GM12864 (cell line): Measurements from ENCODE around the gene PDE6B.
"Not testable (repeated sequence)": the region's sequence is repeated elsewhere in the genome, so short reads cannot be mapped to it uniquely, and the experiment has no call there.

Source experiments
- DNase-seq: peaks from one replicate; pipeline ENCODE4 v3.0.0-alpha.2; 2011; ENCODE audit warnings: low read depth
- H3K4me3 ChIP-seq: 2 replicates; pipeline ENCODE4 v1.5.1; 2011; ENCODE audit warnings: mild to moderate bottlenecking, low read depth, low read length, control low read depth
- TF ChIP-seq, protein P1 (sequence below): IDR thresholded peaks from 2 replicates; pipeline ENCODE4 v1.5.1; 2011; ENCODE audit warnings: low read depth, mild to moderate bottlenecking, moderate library complexity, low read length, control low read depth, inconsistent platforms; ENCODE audit errors: missing control alignments

PDE6B gene

DNA sequence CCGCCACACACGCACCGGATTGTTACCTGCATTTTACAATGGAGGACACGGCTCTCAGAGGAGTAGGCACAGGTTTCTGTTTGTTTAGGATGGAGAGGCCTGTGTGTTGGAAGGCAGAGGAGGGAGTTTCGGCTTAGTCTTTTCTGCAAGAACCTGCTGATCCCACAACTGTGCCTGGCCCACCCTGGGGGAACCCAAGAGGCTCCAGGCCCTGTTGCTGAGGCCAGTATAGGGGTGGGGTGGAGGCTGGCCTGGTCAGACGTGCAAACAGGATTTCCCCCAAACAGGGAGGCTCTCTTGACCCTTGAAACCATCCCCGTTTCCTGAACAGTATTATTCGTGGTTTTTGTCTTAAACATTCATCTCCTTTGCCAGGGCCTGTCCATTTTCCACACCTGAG is 64.3 kb downstream of the PDE6B start:
- no peak for DNase-seq
- no peak overlapping the region for H3K4me3 ChIP-seq
- TF ChIP-seq, protein P1, sequence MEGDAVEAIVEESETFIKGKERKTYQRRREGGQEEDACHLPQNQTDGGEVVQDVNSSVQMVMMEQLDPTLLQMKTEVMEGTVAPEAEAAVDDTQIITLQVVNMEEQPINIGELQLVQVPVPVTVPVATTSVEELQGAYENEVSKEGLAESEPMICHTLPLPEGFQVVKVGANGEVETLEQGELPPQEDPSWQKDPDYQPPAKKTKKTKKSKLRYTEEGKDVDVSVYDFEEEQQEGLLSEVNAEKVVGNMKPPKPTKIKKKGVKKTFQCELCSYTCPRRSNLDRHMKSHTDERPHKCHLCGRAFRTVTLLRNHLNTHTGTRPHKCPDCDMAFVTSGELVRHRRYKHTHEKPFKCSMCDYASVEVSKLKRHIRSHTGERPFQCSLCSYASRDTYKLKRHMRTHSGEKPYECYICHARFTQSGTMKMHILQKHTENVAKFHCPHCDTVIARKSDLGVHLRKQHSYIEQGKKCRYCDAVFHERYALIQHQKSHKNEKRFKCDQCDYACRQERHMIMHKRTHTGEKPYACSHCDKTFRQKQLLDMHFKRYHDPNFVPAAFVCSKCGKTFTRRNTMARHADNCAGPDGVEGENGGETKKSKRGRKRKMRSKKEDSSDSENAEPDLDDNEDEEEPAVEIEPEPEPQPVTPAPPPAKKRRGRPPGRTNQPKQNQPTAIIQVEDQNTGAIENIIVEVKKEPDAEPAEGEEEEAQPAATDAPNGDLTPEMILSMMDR, result no peak

DNA sequence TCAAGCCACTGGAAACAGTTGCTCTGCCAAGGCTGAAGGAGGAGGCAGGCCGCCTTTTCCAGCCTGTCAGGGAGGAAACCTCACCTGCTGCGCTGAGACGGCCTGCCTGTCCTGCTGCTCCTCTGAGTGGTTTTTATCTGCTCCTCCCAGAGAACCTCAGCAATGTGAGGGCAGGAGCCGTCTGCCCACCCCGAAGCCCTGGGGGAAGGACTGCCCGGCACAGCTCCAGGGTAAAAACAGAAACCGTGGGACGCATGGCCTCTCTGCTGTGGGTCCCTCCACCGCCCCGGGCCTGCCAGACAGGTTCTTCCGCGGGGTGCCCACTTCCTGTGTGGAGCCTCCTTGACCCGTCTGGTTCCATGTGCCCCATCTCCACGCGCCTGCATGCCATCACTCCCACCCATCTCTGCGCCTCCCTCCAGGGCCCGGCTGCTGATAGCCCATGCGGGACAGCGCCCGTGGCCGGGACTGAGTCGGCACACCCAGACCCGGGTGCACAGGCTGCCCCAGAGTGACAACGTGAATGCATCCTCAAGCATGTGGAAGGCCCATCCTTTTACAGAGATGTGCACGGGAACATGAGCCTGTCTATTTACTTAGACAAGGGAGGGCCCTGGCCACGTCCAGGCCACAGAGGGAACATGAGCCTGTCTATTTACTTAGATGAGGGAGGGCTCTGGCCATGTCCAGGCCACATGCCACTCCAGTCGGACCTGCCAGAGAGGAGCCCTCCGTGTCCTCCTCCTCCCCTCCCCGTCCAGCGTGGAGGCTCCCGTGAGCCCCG is 67.6 kb downstream of the PDE6B start:
- TF ChIP-seq, protein P1, result no peak
- no peak overlapping the region for H3K4me3 ChIP-seq
- DNase-seq, result no peak

DNA sequence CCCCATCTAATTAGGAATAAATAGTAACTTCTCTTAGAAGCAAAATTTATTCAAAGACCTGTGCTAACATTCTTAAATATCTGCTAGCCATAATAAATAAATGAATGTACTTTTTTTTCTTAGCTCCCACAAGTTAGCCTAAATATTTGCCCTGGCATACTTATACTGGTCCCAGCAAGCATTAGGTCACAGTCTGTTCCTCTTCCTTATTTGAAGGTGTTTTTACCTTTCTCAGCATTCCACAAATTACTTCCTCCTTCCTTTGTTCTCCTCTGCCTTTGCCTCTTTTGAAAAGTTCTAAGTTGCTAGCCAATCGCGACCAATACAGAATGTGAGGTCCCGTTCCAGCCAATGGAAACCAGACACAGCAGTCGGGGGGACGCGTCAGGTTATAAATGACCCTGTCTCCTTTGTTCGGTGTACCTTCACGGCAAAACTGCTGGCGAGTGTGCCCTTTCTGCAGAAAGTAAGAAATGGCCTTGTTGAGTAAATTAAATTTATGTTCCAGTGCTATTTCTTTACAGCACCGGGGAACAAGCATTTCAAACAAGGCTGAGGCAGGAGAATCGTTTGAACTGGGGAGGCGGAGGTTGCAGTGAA is 69.1 kb downstream of the PDE6B start:
- DNase-seq, H3K4me3 ChIP-seq: not testable (repeated sequence)

DNA sequence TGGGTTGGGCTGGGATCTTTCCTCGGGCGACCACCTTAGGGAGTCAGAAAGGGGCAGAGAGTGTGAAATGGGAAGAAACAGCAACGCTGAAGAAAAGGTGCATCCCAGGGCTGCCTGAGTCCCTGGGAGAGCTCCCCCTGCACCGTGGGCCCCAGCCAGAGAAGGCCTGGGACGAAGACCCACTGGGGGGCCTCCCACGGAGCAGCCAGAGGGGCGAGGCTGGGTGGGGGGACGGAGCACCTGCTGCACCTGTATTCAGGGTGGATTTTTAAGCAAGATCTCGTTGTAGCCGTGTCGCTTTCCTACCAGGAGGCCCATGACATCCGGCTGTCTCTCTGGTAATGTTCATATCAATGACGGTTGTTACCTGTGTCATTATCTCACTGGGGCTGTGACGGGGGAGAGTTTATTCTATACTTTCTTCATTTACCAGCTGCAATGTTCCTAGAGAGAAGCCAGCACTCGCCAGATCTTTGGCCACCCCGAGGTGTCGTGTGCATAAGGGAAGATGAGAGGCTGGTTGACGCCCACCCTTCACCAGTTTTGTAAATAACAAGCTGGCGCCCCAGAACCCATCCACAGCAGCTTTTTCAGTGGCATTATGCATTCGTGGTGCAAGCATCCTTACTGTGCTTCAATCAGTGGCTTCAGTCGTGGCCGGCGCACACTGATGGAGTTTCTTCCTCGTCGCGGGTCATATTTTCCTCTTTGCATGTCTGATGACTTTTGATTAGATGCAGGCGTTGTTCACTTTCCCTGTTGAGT is 74.6 kb downstream of the PDE6B start:
- no peak for DNase-seq
- no peak overlapping the region for H3K4me3 ChIP-seq
- TF ChIP-seq, protein P1, result no peak

DNA sequence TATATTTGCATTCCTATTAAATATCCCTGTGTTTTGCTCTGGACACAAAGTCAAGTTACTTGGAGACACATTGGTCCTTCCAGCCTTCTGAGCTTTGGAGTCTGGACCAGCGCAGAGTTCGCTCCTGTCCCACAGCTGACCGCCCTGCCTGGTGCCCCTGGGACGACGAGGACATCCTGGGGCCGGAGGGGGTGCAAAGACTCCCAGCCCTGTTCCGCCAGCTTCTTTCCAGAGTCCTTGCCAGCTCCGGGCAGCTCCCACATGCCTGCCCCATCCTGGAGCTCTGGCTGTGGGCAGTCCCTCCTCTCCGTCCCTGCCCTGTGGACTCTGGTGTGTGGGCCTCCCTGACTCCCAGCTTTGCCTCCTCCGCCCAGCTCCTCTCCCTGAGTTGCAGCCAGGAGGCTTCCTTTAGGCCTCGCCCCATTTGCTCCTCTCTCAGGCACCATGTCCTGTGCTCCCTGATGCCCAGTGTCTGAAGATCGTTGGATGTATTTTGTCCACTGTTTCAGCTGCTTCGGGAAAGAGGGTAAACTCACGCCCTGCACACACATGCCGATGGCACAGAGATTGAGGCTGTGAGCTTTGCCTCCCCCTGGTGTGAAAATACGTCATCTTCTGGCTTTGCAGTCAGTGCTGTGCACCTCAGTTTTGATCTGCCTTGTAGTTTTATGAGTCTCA is 75.4 kb downstream of the PDE6B start:
- no peak overlapping the region for H3K4me3 ChIP-seq
- no peak for DNase-seq
- TF ChIP-seq, protein P1, result no peak

DNA sequence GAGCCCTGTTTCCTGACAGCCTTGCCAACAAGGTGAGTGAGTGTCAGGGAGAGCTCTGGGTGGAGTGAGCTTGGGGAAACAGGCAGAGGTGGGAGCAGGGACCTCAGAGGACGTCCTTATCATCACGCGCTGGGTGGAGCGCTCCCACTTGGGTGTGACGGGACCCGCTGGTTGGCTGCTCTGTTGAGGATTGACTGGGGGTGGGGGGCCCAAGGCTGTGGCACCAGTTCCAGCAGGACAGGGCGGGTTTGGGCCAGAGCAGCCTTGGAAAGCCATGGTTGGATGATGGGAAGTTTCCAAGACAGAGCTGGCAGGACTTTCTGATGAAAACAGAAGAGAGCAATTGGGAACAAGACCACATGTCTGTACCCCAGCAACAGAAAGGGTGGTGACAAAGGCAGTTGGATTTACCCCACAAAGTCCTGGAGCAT is 77.3 kb downstream of the PDE6B start:
- no peak for DNase-seq
- no peak overlapping the region for H3K4me3 ChIP-seq
- TF ChIP-seq, protein P1, result no peak
